H1 (cell line): ENCODE data around the gene CEP70. TPM values are rescaled to one million over a fixed set of nuclear protein-coding genes. Genes with fewer than 3 reads are reported as not detected.
A peak's percentile ranks its signal among the peaks of the same experiment; 100 is the strongest.

ENCODE experiments used
- CTCF ChIA-PET: fragments of 300-600 bp; sonication (Branson Sonifier 250); formaldehyde crosslinking; loops from one replicate; lab custom pipeline; 2021; ENCODE audit not compliant: partially characterized antibody; lab: Charles Lee
- POLR2A ChIA-PET: fragments of 300-600 bp; sonication (Branson Sonifier 250); formaldehyde crosslinking; loops from one replicate; lab custom pipeline; 2021; ENCODE audit warnings: inconsistent platforms; ENCODE audit not compliant: partially characterized antibody; lab: Charles Lee
- DNase-seq, 2 experiments: peaks; one replicate each; pipeline versions ENCODE4 v3.0.0 to v3.0.0-alpha.2; 2010 to 2022; ENCODE audit warnings: low spot score in 2 of 2, low read depth in 1 of 2, mixed read lengths in 1 of 2
- FAIRE-seq: peaks from 2 replicates; lab custom pipeline; 2011; peaks lifted over from hg19 to GRCh38; lab: Jason Lieb, UNC
- H2AFZ ChIP-seq: 2 replicates; pipeline ENCODE4 v1.8.1; 2012; ENCODE audit warnings: low read length, inconsistent platforms
- H2AK5ac ChIP-seq: 2 replicates; pipeline ENCODE4 v1.6.1; 2013; ENCODE audit warnings: low read depth, low read length
- H2BK120ac ChIP-seq: replicated peaks from 2 replicates; pipeline ENCODE3; 2013; ENCODE audit warnings: low read depth, low read length, inconsistent platforms
- H2BK12ac ChIP-seq: 2 replicates; pipeline ENCODE4 v1.6.1; 2013; ENCODE audit warnings: low read depth, low read length
- H2BK15ac ChIP-seq: 2 replicates; pipeline ENCODE4 v1.6.1; 2013; ENCODE audit warnings: low read length
- H2BK20ac ChIP-seq: 2 replicates; pipeline ENCODE4 v1.6.1; 2013; ENCODE audit warnings: low read length
- H2BK5ac ChIP-seq: 2 replicates; pipeline ENCODE4 v1.6.1; 2013; ENCODE audit warnings: low read depth, low read length
- H3K14ac ChIP-seq: 2 replicates; pipeline ENCODE4 v1.6.1; 2013; ENCODE audit warnings: inconsistent platforms; ENCODE audit not compliant: insufficient read length
- H3K18ac ChIP-seq: 2 replicates; pipeline ENCODE4 v1.6.1; 2013; ENCODE audit warnings: low read length; ENCODE audit errors: extremely low read depth
- H3K23ac ChIP-seq: 2 replicates; pipeline ENCODE4 v1.6.1; 2013; ENCODE audit warnings: inconsistent platforms; ENCODE audit not compliant: insufficient read length
- H3K23me2 ChIP-seq: 2 replicates; pipeline ENCODE4 v1.6.1; 2013; ENCODE audit warnings: low read depth, low read length
- H3K27ac ChIP-seq: 2 replicates; pipeline ENCODE4 v1.6.1; 2011; ENCODE audit warnings: low read depth, low read length, inconsistent platforms
- H3K27me3 ChIP-seq, 4 experiments: replicated peaks in 1 of 4; 1 replicate in 1 of 4; 2 replicates in 3 of 4; pipeline versions ENCODE4 v1.6.1 to v1.8.1; 2011 to 2013; ENCODE audit warnings: low read length in 3 of 4, mild to moderate bottlenecking in 3 of 4, inconsistent platforms in 2 of 4, mixed read lengths in 2 of 4, moderate library complexity in 1 of 4; ENCODE audit not compliant: control insufficient read depth in 3 of 4, insufficient read depth in 3 of 4; ENCODE audit errors: extremely low read depth in 1 of 4
- H3K36me3 ChIP-seq, 4 experiments: 2 replicates each; pipeline versions ENCODE4 v1.6.1 to v1.8.1; 2011 to 2013; ENCODE audit warnings: mild to moderate bottlenecking in 4 of 4, low read length in 3 of 4, moderate library complexity in 2 of 4, control low read depth in 1 of 4, inconsistent platforms in 1 of 4; ENCODE audit not compliant: insufficient read depth in 4 of 4, control insufficient read depth in 2 of 4
- H3K4ac ChIP-seq: replicated peaks from 2 replicates; pipeline ENCODE3; 2013; ENCODE audit warnings: low read length, low read depth, mixed read lengths, inconsistent platforms; ENCODE audit not compliant: insufficient read length
- H3K4me1 ChIP-seq, 4 experiments: replicated peaks in 1 of 4; 1 replicate in 1 of 4; 2 replicates in 3 of 4; pipeline versions ENCODE4 v1.6.1 to v1.8.1; 2011 to 2013; ENCODE audit warnings: low read length in 3 of 4, inconsistent platforms in 2 of 4, mixed read lengths in 1 of 4; ENCODE audit not compliant: insufficient read depth in 4 of 4, control insufficient read depth in 3 of 4
- H3K4me2 ChIP-seq, 2 experiments: 2 replicates each; pipeline versions ENCODE4 v1.6.1 to v1.8.1; 2011 to 2013; ENCODE audit warnings: low read depth in 2 of 2, low read length in 2 of 2, control low read depth in 1 of 2, inconsistent platforms in 1 of 2, mild to moderate bottlenecking in 1 of 2; ENCODE audit not compliant: insufficient read depth in 1 of 2
- H3K4me3 ChIP-seq, 4 experiments: fragments of 200-600, 300-600 bp in 1 of 4; sonication (generic), shearing (Covaris generic), sonication (Bioruptor Twin) in 1 of 4; 2 replicates each; pipeline versions ENCODE4 v1.5.1 to v1.8.1; 2011 to 2016; ENCODE audit warnings: low read length in 4 of 4, low read depth in 3 of 4, control low read depth in 2 of 4, inconsistent platforms in 2 of 4, mild to moderate bottlenecking in 2 of 4, mixed read lengths in 1 of 4, moderate library complexity in 1 of 4; ENCODE audit not compliant: insufficient read depth in 2 of 4; ENCODE audit errors: extremely low read depth in 1 of 4
- H3K56ac ChIP-seq: replicated peaks from 2 replicates; pipeline ENCODE3; 2013; ENCODE audit warnings: low read depth, mild to moderate bottlenecking, mixed read lengths, low read length, inconsistent platforms; ENCODE audit not compliant: insufficient read length
- H3K79me1 ChIP-seq: 2 replicates; pipeline ENCODE4 v1.6.1; 2013; ENCODE audit warnings: low read depth, low read length, control low read depth
- H3K79me2 ChIP-seq, 2 experiments: 2 replicates each; pipeline versions ENCODE4 v1.6.1 to v1.8.1; 2012 to 2013; ENCODE audit warnings: low read length in 2 of 2, mild to moderate bottlenecking in 2 of 2, inconsistent platforms in 1 of 2; ENCODE audit not compliant: insufficient read depth in 2 of 2, control insufficient read depth in 1 of 2
- H3K9ac ChIP-seq, 4 experiments: replicated peaks in 1 of 4; 1 replicate in 1 of 4; 2 replicates in 3 of 4; pipeline versions ENCODE4 v1.6.1 to v1.8.1; 2011 to 2013; ENCODE audit warnings: low read depth in 3 of 4, low read length in 3 of 4, control low read depth in 2 of 4, mild to moderate bottlenecking in 2 of 4, moderate library complexity in 2 of 4, inconsistent platforms in 1 of 4; ENCODE audit errors: extremely low read depth in 1 of 4
- H3K9me3 ChIP-seq, 2 experiments: 2 replicates each; pipeline versions ENCODE4 v1.6.1 to v1.8.1; 2012 to 2013; ENCODE audit warnings: mild to moderate bottlenecking in 2 of 2, moderate library complexity in 2 of 2, control low read depth in 1 of 2, inconsistent platforms in 1 of 2, low read depth in 1 of 2, low read length in 1 of 2, mixed read lengths in 1 of 2; ENCODE audit not compliant: insufficient read depth in 2 of 2
- H4K20me1 ChIP-seq, 2 experiments: replicated peaks in 1 of 2; 2 replicates each; pipeline versions ENCODE3 to v1.8.1; 2011 to 2013; ENCODE audit warnings: inconsistent platforms in 2 of 2, low read length in 2 of 2, mild to moderate bottlenecking in 1 of 2; ENCODE audit not compliant: insufficient read depth in 2 of 2, control insufficient read depth in 1 of 2
- H4K5ac ChIP-seq: 2 replicates; pipeline ENCODE4 v1.6.1; 2013; ENCODE audit warnings: low read length, low read depth, mixed read lengths, inconsistent platforms; ENCODE audit not compliant: insufficient read length
- H4K8ac ChIP-seq: 2 replicates; pipeline ENCODE4 v1.8.0; 2013; ENCODE audit warnings: mild to moderate bottlenecking, moderate library complexity, low read length, inconsistent platforms; ENCODE audit not compliant: insufficient read depth; ENCODE audit errors: extremely low read depth
- H4K91ac ChIP-seq: replicated peaks from 2 replicates; pipeline ENCODE3; 2013; ENCODE audit warnings: low read length, mixed read lengths, inconsistent platforms; ENCODE audit not compliant: insufficient read length
- BCL11A ChIP-seq, 2 experiments: IDR thresholded peaks; one replicate each; pipeline ENCODE4 v1.6.1; 2011; ENCODE audit warnings: low read depth in 2 of 2, low read length in 2 of 2, mild to moderate bottlenecking in 2 of 2
- CTBP2 ChIP-seq: IDR thresholded peaks from 2 replicates; pipeline ENCODE4 v1.7.0; 2011; ENCODE audit warnings: borderline replicate concordance, mild to moderate bottlenecking, moderate library complexity, mixed read lengths, low read length; ENCODE audit not compliant: insufficient read depth, insufficient read length
- POLR2AphosphoS5 ChIP-seq: IDR thresholded peaks from 2 replicates; pipeline ENCODE4 v1.6.1; 2011; ENCODE audit warnings: low read depth, low read length
- RFX5 ChIP-seq: IDR thresholded peaks from 2 replicates; pipeline ENCODE4 v1.6.1; 2011; ENCODE audit warnings: low read depth, low read length, improper control_type of control experiment, borderline replicate concordance
- SP2 ChIP-seq: IDR thresholded peaks from 2 replicates; pipeline ENCODE4 v1.6.1; 2012; ENCODE audit warnings: mild to moderate bottlenecking, low read length, inconsistent platforms
- SP4 ChIP-seq: IDR thresholded peaks from 2 replicates; pipeline ENCODE4 v1.6.1; 2012; ENCODE audit warnings: low read length, inconsistent platforms
- TCF12 ChIP-seq: IDR thresholded peaks from 2 replicates; pipeline ENCODE4 v1.6.1; 2011; ENCODE audit warnings: low read depth, mild to moderate bottlenecking, low read length
- TEAD4 ChIP-seq: IDR thresholded peaks from 2 replicates; pipeline ENCODE4 v1.6.1; 2012; ENCODE audit warnings: low read depth, low read length, inconsistent platforms, mixed read lengths
- USF2 ChIP-seq: IDR thresholded peaks from 2 replicates; pipeline ENCODE4 v1.6.1; 2011; ENCODE audit warnings: low read length, improper control_type of control experiment
- WGBS, 2 experiments: shearing (Covaris generic) in 1 of 2; methylation state at CpG; one replicate each; pipeline versions ENCODE4 v1.1.6 to v1.1.7; 2013 to 2015; ENCODE audit warnings: low lambda C conversion rate in 2 of 2, mixed read lengths in 2 of 2, inconsistent platforms in 1 of 2, low coverage in 1 of 2, missing lambda C conversion rate in 1 of 2; ENCODE audit not compliant: insufficient replicate concordance in 2 of 2, insufficient coverage in 1 of 2, insufficient read length in 1 of 2; ENCODE audit errors: extremely low coverage in 1 of 2, missing lambda C conversion rate in 1 of 2; 5-methylcytosine and 5-hydroxymethylcytosine counted together
- polyA plus RNA-seq, 7 experiments: library from polyadenylated mRNA; depleted of rRNA in 3 of 7; stranded (reverse) in 5 of 7; unstranded in 2 of 7; fragments of >200 nt in 5 of 7; fragments of 200-250 nt in 2 of 7; gene quantifications; 1 replicate in 5 of 7; 2 replicates in 1 of 7; 4 replicates in 1 of 7; pipeline versions ENCODE4 v1.2.1 to v1.2.3, GENCODE V29; 2011 to 2013; ENCODE audit warnings: missing spikeins in 2 of 7, mixed read lengths in 2 of 7
- total RNA-seq: library from RNA; stranded (reverse); fragmentation: NEBNext Ultra II Directional; extraction: Animal tissue kit (Norgen Biotek cat#: 25700); gene quantifications from 2 replicates; pipeline ENCODE4 v1.2.1, GENCODE V29; 2021

Gene CEP70
- total and polyA plus RNA-seq, 2 of the 8 experiments (the other 6 are each of a cell fraction or from before 2014, with no cell fraction given) = 3.9 to 26.2 TPM

GRCh38 chr3:138608322-138609135, 14.5 kb upstream of the CEP70 start, which contains the start of gene FAIM:
Gene FAIM, plus strand, starts transcription at chr3:138608771. Its CDS starts 10,956 bp downstream, at chr3:138619727.
- Histone ChIP-seq H2AK5ac (no peak within 1 kb of the TSS), H3K79me2 (no peaks in the 10 kb centered on the region), H2BK120ac (peak within 1 kb of the TSS; percentile 41), H3K56ac (no peak within 1 kb of the TSS), H4K8ac (peak within 1 kb of the TSS; percentile 96), H3K36me3 (no peaks in the 10 kb centered on the region), H3K9ac (peak within 1 kb of the TSS; percentile 64 to 87 (median 84)), H3K18ac (peak within 1 kb of the TSS; percentile 83), H3K27me3 (peaks cover 0 to 4% (median 1%) of the 10 kb centered on the region in 4 experiments; a peak in 2 of 7 replicates), H3K4me2 (peak within 1 kb of the TSS; percentile 85 to 86), H3K27ac (0 out of 2 replicates have a peak within 1 kb of the TSS, but pooled peaks have one; percentile 60), H3K9me3 (no peaks in the 10 kb centered on the region), H3K4me1 (peaks cover 0 to 5% (median 4%) of the 10 kb centered on the region in 4 experiments; a peak in 6 of 7 replicates), H3K14ac (no peak within 1 kb of the TSS), H3K79me1 (no peaks in the 10 kb centered on the region), H3K23me2 (peaks cover 6% of the 10 kb centered on the region; the same call in 1 of the 2 replicates), H2BK20ac (no peak within 1 kb of the TSS), H3K4me3 (peak within 1 kb of the TSS; percentile 56 to 80 (median 66)), H2AFZ (peak within 1 kb of the TSS; percentile 73), H2BK5ac (peak within 1 kb of the TSS; percentile 52; the same call in 1 of the 2 replicates), H4K20me1 (no peaks in the 10 kb centered on the region), H2BK12ac (peak within 1 kb of the TSS; percentile 68; the same call in 1 of the 2 replicates), H4K5ac (peak within 1 kb of the TSS; percentile 1), H3K4ac (no peak within 1 kb of the TSS), H4K91ac (peak within 1 kb of the TSS; percentile 93), H3K23ac (no peak within 1 kb of the TSS), H2BK15ac (peak within 1 kb of the TSS; percentile 72; the same call in 1 of the 2 replicates)
- peak in 1 of 2 experiments; percentile 82 for DNase-seq
- 3% methylated on average over 60 of the region's 68 CpGs; no CpG with 5 or more reads in 1 of the 2 experiments for WGBS, 2 experiments
- FAIRE-seq = no peak
- CTCF ChIA-PET = interaction anchor here (1.3 kb wide), 1 partner anchor 9 kb away, joined by 3 read pairs; no protein-coding TSS in a partner anchor
- POLR2A ChIA-PET = interaction anchor here (0.9 to 2.2 kb wide), 5 partner anchors 10 to 328 kb away, joined by 3 to 16 read pairs (median 4); partner anchors contain the start of gene CEP70
- no peak for TF ChIP-seq SP4
- TF ChIP-seq TEAD4 = no peak
- TF ChIP-seq RFX5 = no peak
- TF ChIP-seq SP2 = no peak
- no peak for TF ChIP-seq TCF12
- TF ChIP-seq CTBP2 = peak; percentile 50
- no peak for TF ChIP-seq USF2
- no peak for TF ChIP-seq BCL11A (IDR thresholded peaks at IDR 0.05; ENCODE audit: low read depth in 2 of 2, low read length in 2 of 2)
- TF ChIP-seq POLR2AphosphoS5 = peak; percentile 60
